C1 segment of cervical spinal cord (tissue), 14 donors: ENCODE measurements around the gene PLS1.
"Not testable (repeated sequence)": the region's sequence is repeated elsewhere in the genome, so short reads cannot be mapped to it uniquely, and the experiment has no call there.

ENCODE experiments used
- DNase-seq, 14 donors: peaks; one replicate each; lab custom pipeline; 2025; lab: John Stamatoyannopoulos, UW

Gene PLS1

DNA sequence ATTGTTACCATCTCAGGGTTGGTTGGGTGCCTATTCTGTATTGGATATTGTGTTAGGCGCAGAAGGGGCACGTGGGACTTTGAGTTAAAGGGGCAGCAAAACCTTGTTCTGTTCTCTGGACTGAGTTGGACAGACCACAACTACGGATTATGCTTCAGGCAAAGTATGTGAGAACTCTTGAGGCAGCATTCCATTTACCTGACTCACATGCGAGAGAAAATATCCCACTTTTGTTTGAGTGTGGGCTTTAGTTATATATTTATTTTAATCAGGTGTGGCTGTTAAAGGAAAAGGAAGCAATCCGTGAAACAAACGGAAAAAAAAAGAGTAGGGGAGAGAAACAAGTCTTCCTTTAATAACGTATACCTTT lies 627 bp upstream of the PLS1 start:
- no peak for DNase-seq

DNA sequence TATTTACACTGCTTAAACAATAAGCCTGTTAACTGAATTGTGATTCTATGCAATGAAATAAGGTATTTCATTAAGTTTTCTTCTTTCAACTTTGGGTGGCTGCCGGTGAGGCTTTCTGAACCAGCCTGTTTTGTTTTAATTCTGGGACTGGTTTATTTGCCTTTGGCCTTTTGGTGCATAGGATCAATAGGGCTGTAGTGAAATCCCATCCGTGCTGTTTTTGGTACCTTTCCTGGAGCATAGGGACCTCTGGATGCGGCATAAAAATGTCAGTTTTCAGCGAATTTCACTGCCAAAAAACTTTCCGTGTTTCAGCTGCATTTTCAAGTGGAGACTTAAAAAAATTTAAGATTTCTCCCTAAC lies 514 bp downstream of the PLS1 start:
- DNase-seq = no peak

DNA sequence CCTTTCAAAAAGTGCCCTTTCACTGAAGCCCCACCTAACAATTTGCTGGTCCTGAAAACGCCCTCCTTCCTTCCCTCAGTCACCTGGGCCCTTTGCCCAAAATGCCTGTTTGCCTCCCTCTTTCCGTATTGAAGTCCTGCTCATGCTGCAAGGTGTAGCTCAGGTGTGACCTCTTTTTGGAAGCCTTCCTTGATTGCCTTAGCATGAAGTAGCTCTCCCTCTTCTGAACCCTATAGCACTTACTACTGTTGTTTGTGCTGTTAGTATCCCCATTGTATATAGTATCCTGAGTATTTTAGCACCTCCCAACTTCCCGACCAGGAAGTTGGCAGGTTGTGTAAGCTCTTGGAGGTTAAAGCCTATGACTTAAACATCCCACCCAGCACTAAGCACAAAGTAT lies 1.7 kb downstream of the PLS1 start:
- DNase-seq = no peak

DNA sequence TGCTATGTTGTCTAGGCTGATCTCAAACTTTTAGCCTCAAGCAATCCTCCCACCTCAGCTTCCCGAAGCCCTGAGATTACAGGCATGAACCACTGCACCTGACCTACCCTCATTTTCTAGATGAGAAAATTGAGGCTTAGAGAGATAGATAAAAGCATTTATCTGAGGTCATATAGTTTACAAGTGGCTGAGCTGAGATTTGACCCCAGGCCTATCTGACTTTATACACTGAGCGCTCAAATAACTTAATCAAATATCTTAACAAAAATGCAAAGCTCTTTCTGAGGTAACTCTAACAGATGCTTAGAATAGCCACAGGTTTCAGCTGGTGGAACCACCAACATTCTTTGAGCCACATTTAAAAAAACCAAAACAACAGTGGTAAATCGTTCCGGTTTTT lies 5.5 kb downstream of the PLS1 start:
- DNase-seq = no peak

DNA sequence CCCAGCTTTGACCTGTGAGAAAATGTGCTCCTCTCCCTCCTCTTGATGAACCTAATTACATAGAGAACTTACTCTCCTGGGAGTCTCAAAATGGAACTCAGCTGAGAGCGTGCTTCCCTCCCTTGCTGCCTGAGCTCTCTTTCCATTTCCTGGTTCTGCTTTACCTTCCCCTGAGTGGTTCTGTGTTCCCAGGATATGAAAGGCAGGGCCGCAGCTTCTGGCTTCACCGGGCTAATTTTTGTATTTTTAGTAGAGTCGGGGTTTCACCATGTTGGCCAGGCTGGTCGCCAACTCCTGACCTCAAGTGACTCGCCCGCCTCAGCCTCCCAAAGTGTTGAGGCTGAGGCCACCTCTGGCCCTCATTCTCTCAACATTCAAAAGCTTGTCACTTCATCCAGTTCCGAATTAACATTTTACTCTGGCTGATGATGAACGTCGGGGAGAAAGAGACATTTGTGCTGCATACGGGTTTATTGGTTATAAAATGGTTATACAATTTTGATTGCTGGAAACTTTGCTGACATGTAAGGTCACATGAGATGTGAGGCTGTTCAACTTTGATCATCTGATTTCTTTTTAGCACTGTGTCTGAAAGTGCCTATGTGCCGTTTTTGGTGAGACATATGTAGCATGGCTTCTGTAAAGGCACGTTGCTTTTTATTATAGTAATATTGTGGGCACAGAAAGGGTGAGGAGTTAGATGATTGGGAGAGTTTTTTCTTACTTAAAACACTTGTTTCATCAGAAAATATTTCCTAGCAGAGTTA lies 6.6 kb downstream of the PLS1 start:
- DNase-seq = no peak

- not testable (repeated sequence) for DNase-seq
Observed at GRCh38 chr3:142603386-142603705, 7.2 kb downstream of the PLS1 start.

DNA sequence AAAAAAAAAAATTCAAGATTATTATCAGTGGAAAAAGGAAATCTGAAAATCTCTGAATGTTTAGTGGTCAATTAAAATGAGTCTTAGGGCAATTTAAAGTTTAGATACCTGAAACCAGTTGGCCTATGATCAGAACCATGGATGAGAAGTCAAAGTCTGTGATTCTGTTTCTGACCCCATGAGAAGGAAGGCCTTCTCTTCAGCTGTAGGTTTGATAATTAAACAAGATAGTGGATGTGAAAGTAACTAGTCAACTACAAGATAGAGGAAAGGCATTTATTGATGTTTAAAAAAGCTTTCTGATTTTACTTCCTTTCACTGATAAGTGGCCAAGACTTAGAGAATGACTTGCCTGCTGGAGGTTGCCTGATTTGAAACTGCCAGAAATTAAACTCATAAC lies 8.7 kb downstream of the PLS1 start:
- no peak for DNase-seq

DNA sequence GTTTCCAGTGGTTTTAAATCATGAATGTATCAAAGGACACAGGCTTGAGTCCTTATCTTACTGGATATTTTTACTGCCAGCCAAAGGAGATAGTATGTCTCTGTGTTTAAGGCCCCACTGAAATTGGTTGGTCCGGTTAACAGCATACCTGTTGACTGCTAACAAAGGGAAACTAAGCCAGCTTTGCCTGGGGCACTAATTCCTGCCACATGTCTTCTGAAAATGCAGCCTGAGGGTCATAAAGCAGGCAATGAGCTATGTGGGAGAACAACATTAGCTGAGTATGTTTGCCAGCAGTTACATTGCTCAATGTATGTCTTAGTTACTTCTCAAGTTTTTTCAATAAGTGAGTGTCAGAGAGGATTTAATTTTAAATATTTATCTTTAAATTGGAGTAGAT lies 12.4 kb downstream of the PLS1 start:
- no peak for DNase-seq

- no peak for DNase-seq
Observed at GRCh38 chr3:142609136-142609535, 12.9 kb downstream of the PLS1 start.

GRCh38 chr3:142611206-142611605 lies 15.0 kb downstream of the PLS1 start:
- DNase-seq = no peak

GRCh38 chr3:142613491-142613890 lies 17.3 kb downstream of the PLS1 start:
- DNase-seq = no peak

- no peak for DNase-seq
Observed at GRCh38 chr3:142614059-142614626, 17.9 kb downstream of the PLS1 start.

DNA sequence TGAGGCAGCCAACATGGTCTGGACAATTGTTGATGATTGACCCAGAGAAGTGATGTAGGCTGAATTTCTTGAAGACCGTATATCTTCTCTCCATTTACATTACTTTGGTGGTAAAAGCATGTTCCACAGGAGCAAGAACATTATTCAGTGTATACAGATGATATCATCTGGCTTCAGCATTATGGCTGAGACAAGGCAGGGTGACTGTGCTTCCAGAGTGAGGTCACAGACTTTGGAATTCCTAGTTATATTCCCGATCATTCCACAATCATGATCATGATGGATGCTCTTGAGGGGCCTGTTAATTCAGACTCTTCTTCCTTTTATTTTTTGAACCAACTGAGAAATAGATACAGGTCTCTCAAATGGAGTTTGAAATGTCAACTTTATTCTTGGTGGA lies 19.0 kb downstream of the PLS1 start:
- DNase-seq = no peak

DNA sequence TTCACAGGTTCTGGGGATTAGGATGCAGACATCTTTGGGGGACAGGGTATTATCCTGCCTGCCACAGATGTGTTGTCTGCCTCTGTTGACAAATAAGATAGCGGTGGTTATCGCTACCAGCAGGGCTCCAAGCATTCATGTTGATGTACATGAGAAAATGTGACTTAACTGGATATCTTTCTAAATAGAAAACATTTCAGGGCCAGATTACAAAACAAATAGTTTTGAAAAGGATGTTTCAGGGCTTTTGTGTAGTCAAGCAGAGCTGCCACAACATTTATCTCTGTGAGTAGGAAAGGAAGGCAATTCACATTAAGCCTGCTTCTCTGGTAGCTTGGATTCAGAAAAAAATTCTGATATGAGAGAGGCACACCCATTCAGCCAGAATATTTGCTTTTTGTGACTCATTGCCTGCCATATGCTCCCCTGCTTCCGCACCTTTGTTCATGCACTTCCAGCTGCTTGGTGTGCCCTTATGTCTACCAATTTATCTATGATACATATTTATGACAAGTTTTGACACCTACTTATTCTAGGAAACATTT lies 22.8 kb downstream of the PLS1 start:
- no peak for DNase-seq

DNA sequence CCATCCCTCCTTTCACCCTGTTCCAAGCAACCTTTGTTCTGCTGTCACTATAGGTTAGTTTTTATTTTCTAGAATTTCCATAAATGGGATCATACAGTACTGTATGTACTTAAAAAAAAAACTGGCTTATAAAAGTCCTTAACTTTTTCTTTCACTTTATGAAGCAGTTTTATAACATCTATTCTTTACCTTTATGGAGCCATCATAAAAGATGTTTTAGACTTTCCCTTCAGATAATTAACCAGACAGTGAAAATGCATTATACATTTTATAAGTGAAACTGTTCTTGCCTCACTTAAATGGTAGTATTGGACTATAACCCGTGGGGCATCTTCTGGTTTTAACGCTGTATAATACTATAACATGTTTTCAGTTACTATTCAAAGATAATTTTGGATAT lies 26.2 kb downstream of the PLS1 start:
- no peak for DNase-seq

GRCh38 chr3:142623194-142623593 lies 27.0 kb downstream of the PLS1 start:
- no peak for DNase-seq

DNA sequence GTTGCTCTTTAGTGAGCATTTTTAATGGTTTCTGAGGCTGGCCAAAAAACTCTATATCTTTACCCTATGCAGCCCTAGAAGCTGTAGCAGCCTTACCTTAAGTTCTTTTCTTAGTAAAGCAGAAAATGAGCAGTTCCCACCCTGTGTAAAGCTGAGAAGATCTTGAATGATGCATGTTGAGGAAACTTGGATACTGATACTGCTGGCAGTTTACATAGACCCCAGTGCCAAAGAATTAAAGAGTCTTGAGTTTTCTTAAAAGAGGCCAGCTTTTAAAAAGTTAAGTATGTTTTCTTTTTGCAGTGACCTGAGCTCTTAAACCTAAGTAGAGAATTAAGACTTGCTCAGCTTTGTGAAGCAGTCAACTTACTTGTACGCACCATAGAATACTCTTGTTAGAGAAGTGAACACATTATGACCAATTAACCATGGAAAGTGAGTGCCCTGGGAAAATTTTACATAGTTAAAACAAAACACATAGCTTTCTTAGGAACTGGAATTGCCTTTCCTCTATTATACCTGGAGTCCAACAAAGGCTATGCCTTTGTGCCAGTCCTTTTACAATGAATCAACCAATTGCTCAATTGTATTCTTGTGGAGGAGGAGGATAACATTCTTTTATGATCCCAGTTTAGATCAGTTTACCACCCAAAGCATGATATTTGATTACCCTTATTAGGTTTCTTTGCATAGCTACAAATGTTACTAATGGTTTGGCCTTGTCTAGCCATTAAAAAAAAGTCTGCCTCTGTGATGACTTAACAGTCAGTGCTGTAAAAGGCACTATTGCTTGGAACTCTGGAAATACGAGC lies 28.4 kb downstream of the PLS1 start:
- DNase-seq = no peak

- DNase-seq = no peak
Observed at GRCh38 chr3:142625153-142625440, 28.9 kb downstream of the PLS1 start.

- no peak for DNase-seq
Observed at GRCh38 chr3:142626971-142627370, 30.8 kb downstream of the PLS1 start.

DNA sequence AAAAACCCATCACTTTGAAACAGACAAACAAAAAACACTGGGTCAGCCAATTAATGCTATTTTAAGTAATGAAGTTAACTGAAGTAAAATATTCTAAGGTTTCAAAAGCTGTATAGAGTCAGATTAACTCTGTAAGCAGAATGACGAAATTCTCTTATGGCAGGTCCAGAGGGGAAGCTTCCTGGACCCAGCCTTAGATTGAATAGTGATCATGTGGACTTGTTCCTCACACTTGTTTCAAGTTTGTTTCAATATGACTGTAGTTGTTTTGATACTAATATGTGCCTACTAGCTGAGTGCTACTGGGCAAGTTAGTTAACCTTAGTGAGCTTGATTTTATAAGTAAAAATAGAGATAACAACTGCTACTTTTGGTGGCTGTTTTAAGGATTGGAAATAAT lies 32.6 kb downstream of the PLS1 start:
- no peak for DNase-seq

GRCh38 chr3:142633073-142633472 lies 36.9 kb downstream of the PLS1 start:
- no peak for DNase-seq

GRCh38 chr3:142636050-142636449 lies 39.9 kb downstream of the PLS1 start:
- no peak for DNase-seq

DNA sequence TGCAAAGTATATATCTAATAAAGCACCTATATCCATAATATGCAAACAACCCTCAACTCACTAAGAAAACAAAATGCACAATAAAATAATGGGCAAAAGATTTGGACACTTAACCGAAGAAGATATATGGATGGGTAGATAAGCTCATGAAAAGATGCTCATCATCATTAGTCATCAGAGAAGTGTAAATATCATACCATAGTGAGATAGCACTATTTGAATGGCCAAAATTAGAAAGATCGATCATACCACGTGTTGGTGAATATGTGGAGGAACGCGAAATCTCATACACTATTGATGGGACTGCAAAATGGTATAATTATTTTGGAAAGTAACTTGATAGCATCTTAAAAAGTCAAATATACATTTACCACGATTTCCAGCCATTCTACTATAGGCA lies 40.5 kb downstream of the PLS1 start:
- DNase-seq = no peak
